H1 (cell line): ENCODE data around the gene SMYD1. TPM values are rescaled to one million over a fixed set of nuclear protein-coding genes. Genes with fewer than 3 reads are reported as not detected.

Experiments
- CTCF ChIA-PET: fragments of 300-600 bp; sonication (Branson Sonifier 250); formaldehyde crosslinking; loops from one replicate; lab custom pipeline; 2021; ENCODE audit not compliant: partially characterized antibody; lab: Charles Lee
- POLR2A ChIA-PET: fragments of 300-600 bp; sonication (Branson Sonifier 250); formaldehyde crosslinking; loops from one replicate; lab custom pipeline; 2021; ENCODE audit warnings: inconsistent platforms; ENCODE audit not compliant: partially characterized antibody; lab: Charles Lee
- DNase-seq, 2 experiments: peaks; one replicate each; pipeline versions ENCODE4 v3.0.0 to v3.0.0-alpha.2; 2010 to 2022; ENCODE audit warnings: low spot score in 2 of 2, low read depth in 1 of 2, mixed read lengths in 1 of 2
- FAIRE-seq: peaks from 2 replicates; lab custom pipeline; 2011; peaks lifted over from hg19 to GRCh38; lab: Jason Lieb, UNC
- H2AFZ ChIP-seq: 2 replicates; pipeline ENCODE4 v1.8.1; 2012; ENCODE audit warnings: low read length, inconsistent platforms
- H2AK5ac ChIP-seq: 2 replicates; pipeline ENCODE4 v1.6.1; 2013; ENCODE audit warnings: low read depth, low read length
- H2BK120ac ChIP-seq: replicated peaks from 2 replicates; pipeline ENCODE3; 2013; ENCODE audit warnings: low read depth, low read length, inconsistent platforms
- H2BK12ac ChIP-seq: 2 replicates; pipeline ENCODE4 v1.6.1; 2013; ENCODE audit warnings: low read depth, low read length
- H2BK15ac ChIP-seq: 2 replicates; pipeline ENCODE4 v1.6.1; 2013; ENCODE audit warnings: low read length
- H2BK20ac ChIP-seq: 2 replicates; pipeline ENCODE4 v1.6.1; 2013; ENCODE audit warnings: low read length
- H2BK5ac ChIP-seq: 2 replicates; pipeline ENCODE4 v1.6.1; 2013; ENCODE audit warnings: low read depth, low read length
- H3K14ac ChIP-seq: 2 replicates; pipeline ENCODE4 v1.6.1; 2013; ENCODE audit warnings: inconsistent platforms; ENCODE audit not compliant: insufficient read length
- H3K18ac ChIP-seq: 2 replicates; pipeline ENCODE4 v1.6.1; 2013; ENCODE audit warnings: low read length; ENCODE audit errors: extremely low read depth
- H3K23ac ChIP-seq: 2 replicates; pipeline ENCODE4 v1.6.1; 2013; ENCODE audit warnings: inconsistent platforms; ENCODE audit not compliant: insufficient read length
- H3K23me2 ChIP-seq: 2 replicates; pipeline ENCODE4 v1.6.1; 2013; ENCODE audit warnings: low read depth, low read length
- H3K27ac ChIP-seq: 2 replicates; pipeline ENCODE4 v1.6.1; 2011; ENCODE audit warnings: low read depth, low read length, inconsistent platforms
- H3K27me3 ChIP-seq, 4 experiments: replicated peaks in 1 of 4; 1 replicate in 1 of 4; 2 replicates in 3 of 4; pipeline versions ENCODE4 v1.6.1 to v1.8.1; 2011 to 2013; ENCODE audit warnings: low read length in 3 of 4, mild to moderate bottlenecking in 3 of 4, inconsistent platforms in 2 of 4, mixed read lengths in 2 of 4, moderate library complexity in 1 of 4; ENCODE audit not compliant: control insufficient read depth in 3 of 4, insufficient read depth in 3 of 4; ENCODE audit errors: extremely low read depth in 1 of 4
- H3K36me3 ChIP-seq, 4 experiments: 2 replicates each; pipeline versions ENCODE4 v1.6.1 to v1.8.1; 2011 to 2013; ENCODE audit warnings: mild to moderate bottlenecking in 4 of 4, low read length in 3 of 4, moderate library complexity in 2 of 4, control low read depth in 1 of 4, inconsistent platforms in 1 of 4; ENCODE audit not compliant: insufficient read depth in 4 of 4, control insufficient read depth in 2 of 4
- H3K4ac ChIP-seq: replicated peaks from 2 replicates; pipeline ENCODE3; 2013; ENCODE audit warnings: low read length, low read depth, mixed read lengths, inconsistent platforms; ENCODE audit not compliant: insufficient read length
- H3K4me1 ChIP-seq, 4 experiments: replicated peaks in 1 of 4; 1 replicate in 1 of 4; 2 replicates in 3 of 4; pipeline versions ENCODE4 v1.6.1 to v1.8.1; 2011 to 2013; ENCODE audit warnings: low read length in 3 of 4, inconsistent platforms in 2 of 4, mixed read lengths in 1 of 4; ENCODE audit not compliant: insufficient read depth in 4 of 4, control insufficient read depth in 3 of 4
- H3K4me2 ChIP-seq, 2 experiments: 2 replicates each; pipeline versions ENCODE4 v1.6.1 to v1.8.1; 2011 to 2013; ENCODE audit warnings: low read depth in 2 of 2, low read length in 2 of 2, control low read depth in 1 of 2, inconsistent platforms in 1 of 2, mild to moderate bottlenecking in 1 of 2; ENCODE audit not compliant: insufficient read depth in 1 of 2
- H3K4me3 ChIP-seq, 4 experiments: fragments of 200-600, 300-600 bp in 1 of 4; sonication (generic), shearing (Covaris generic), sonication (Bioruptor Twin) in 1 of 4; 2 replicates each; pipeline versions ENCODE4 v1.5.1 to v1.8.1; 2011 to 2016; ENCODE audit warnings: low read length in 4 of 4, low read depth in 3 of 4, control low read depth in 2 of 4, inconsistent platforms in 2 of 4, mild to moderate bottlenecking in 2 of 4, mixed read lengths in 1 of 4, moderate library complexity in 1 of 4; ENCODE audit not compliant: insufficient read depth in 2 of 4; ENCODE audit errors: extremely low read depth in 1 of 4
- H3K56ac ChIP-seq: replicated peaks from 2 replicates; pipeline ENCODE3; 2013; ENCODE audit warnings: low read depth, mild to moderate bottlenecking, mixed read lengths, low read length, inconsistent platforms; ENCODE audit not compliant: insufficient read length
- H3K79me1 ChIP-seq: 2 replicates; pipeline ENCODE4 v1.6.1; 2013; ENCODE audit warnings: low read depth, low read length, control low read depth
- H3K79me2 ChIP-seq, 2 experiments: 2 replicates each; pipeline versions ENCODE4 v1.6.1 to v1.8.1; 2012 to 2013; ENCODE audit warnings: low read length in 2 of 2, mild to moderate bottlenecking in 2 of 2, inconsistent platforms in 1 of 2; ENCODE audit not compliant: insufficient read depth in 2 of 2, control insufficient read depth in 1 of 2
- H3K9ac ChIP-seq, 4 experiments: replicated peaks in 1 of 4; 1 replicate in 1 of 4; 2 replicates in 3 of 4; pipeline versions ENCODE4 v1.6.1 to v1.8.1; 2011 to 2013; ENCODE audit warnings: low read depth in 3 of 4, low read length in 3 of 4, control low read depth in 2 of 4, mild to moderate bottlenecking in 2 of 4, moderate library complexity in 2 of 4, inconsistent platforms in 1 of 4; ENCODE audit errors: extremely low read depth in 1 of 4
- H3K9me3 ChIP-seq, 2 experiments: 2 replicates each; pipeline versions ENCODE4 v1.6.1 to v1.8.1; 2012 to 2013; ENCODE audit warnings: mild to moderate bottlenecking in 2 of 2, moderate library complexity in 2 of 2, control low read depth in 1 of 2, inconsistent platforms in 1 of 2, low read depth in 1 of 2, low read length in 1 of 2, mixed read lengths in 1 of 2; ENCODE audit not compliant: insufficient read depth in 2 of 2
- H4K20me1 ChIP-seq, 2 experiments: replicated peaks in 1 of 2; 2 replicates each; pipeline versions ENCODE3 to v1.8.1; 2011 to 2013; ENCODE audit warnings: inconsistent platforms in 2 of 2, low read length in 2 of 2, mild to moderate bottlenecking in 1 of 2; ENCODE audit not compliant: insufficient read depth in 2 of 2, control insufficient read depth in 1 of 2
- H4K5ac ChIP-seq: 2 replicates; pipeline ENCODE4 v1.6.1; 2013; ENCODE audit warnings: low read length, low read depth, mixed read lengths, inconsistent platforms; ENCODE audit not compliant: insufficient read length
- H4K8ac ChIP-seq: 2 replicates; pipeline ENCODE4 v1.8.0; 2013; ENCODE audit warnings: mild to moderate bottlenecking, moderate library complexity, low read length, inconsistent platforms; ENCODE audit not compliant: insufficient read depth; ENCODE audit errors: extremely low read depth
- H4K91ac ChIP-seq: replicated peaks from 2 replicates; pipeline ENCODE3; 2013; ENCODE audit warnings: low read length, mixed read lengths, inconsistent platforms; ENCODE audit not compliant: insufficient read length
- CEBPB ChIP-seq: IDR thresholded peaks from 2 replicates; pipeline ENCODE4 v1.6.1; 2012; ENCODE audit warnings: low read depth, low read length
- CHD1 ChIP-seq: IDR thresholded peaks from 2 replicates; pipeline ENCODE4 v1.6.1; 2012; ENCODE audit warnings: low read depth, low read length, improper control_type of control experiment
- CTCF ChIP-seq, 3 experiments: IDR thresholded peaks; 1 replicate in 2 of 3; 2 replicates in 1 of 3; pipeline versions ENCODE4 v1.5.1 to v1.6.1; 2011; ENCODE audit warnings: low read length in 3 of 3, mild to moderate bottlenecking in 3 of 3, inconsistent platforms in 2 of 3, low read depth in 1 of 3, moderate library complexity in 1 of 3; ENCODE audit not compliant: insufficient read depth in 1 of 3; ENCODE audit errors: control extremely low read depth in 1 of 3
- FOSL1 ChIP-seq: IDR thresholded peaks from 2 replicates; pipeline ENCODE4 v1.6.1; 2011; ENCODE audit warnings: mild to moderate bottlenecking, low read depth, low read length, moderate library complexity; ENCODE audit not compliant: insufficient read depth
- GTF2F1 ChIP-seq: IDR thresholded peaks from 2 replicates; pipeline ENCODE4 v1.6.1; 2012; ENCODE audit warnings: low read depth, low read length, improper control_type of control experiment, borderline replicate concordance
- MAFK ChIP-seq: IDR thresholded peaks from 2 replicates; pipeline ENCODE4 v1.6.1; 2012; ENCODE audit warnings: low read depth, mild to moderate bottlenecking, improper control_type of control experiment, low read length
- PHF8 ChIP-seq: fragments of 200-600 bp; sonication (generic); conservative IDR thresholded peaks from 2 replicates; pipeline ENCODE4 v1.7.1; 2012; ENCODE audit warnings: low read depth, mild to moderate bottlenecking, inconsistent platforms, low read length, moderate library complexity
- POLR2A ChIP-seq, 2 experiments: IDR thresholded peaks; 1 replicate in 1 of 2; 2 replicates in 1 of 2; pipeline ENCODE4 v1.6.1; 2011; ENCODE audit warnings: low read depth in 2 of 2, low read length in 2 of 2, mild to moderate bottlenecking in 2 of 2; ENCODE audit errors: control extremely low read depth in 1 of 2
- POU5F1 ChIP-seq: IDR thresholded peaks from 2 replicates; pipeline ENCODE4 v1.6.1; 2011; ENCODE audit warnings: low read depth, mild to moderate bottlenecking, low read length, moderate library complexity
- RAD21 ChIP-seq, 2 experiments: IDR thresholded peaks in 1 of 2; conservative IDR thresholded peaks in 1 of 2; 2 replicates each; pipeline ENCODE4 v1.6.1; 2011; ENCODE audit warnings: low read depth in 2 of 2, low read length in 2 of 2, improper control_type of control experiment in 1 of 2, inconsistent platforms in 1 of 2, mild to moderate bottlenecking in 1 of 2, moderate library complexity in 1 of 2
- SP4 ChIP-seq: IDR thresholded peaks from 2 replicates; pipeline ENCODE4 v1.6.1; 2012; ENCODE audit warnings: low read length, inconsistent platforms
- TCF12 ChIP-seq: IDR thresholded peaks from 2 replicates; pipeline ENCODE4 v1.6.1; 2011; ENCODE audit warnings: low read depth, mild to moderate bottlenecking, low read length
- TEAD4 ChIP-seq: IDR thresholded peaks from 2 replicates; pipeline ENCODE4 v1.6.1; 2012; ENCODE audit warnings: low read depth, low read length, inconsistent platforms, mixed read lengths
- polyA plus RNA-seq, 7 experiments: library from polyadenylated mRNA; depleted of rRNA in 3 of 7; stranded (reverse) in 5 of 7; unstranded in 2 of 7; fragments of >200 nt in 5 of 7; fragments of 200-250 nt in 2 of 7; gene quantifications; 1 replicate in 5 of 7; 2 replicates in 1 of 7; 4 replicates in 1 of 7; pipeline versions ENCODE4 v1.2.1 to v1.2.3, GENCODE V29; 2011 to 2013; ENCODE audit warnings: missing spikeins in 2 of 7, mixed read lengths in 2 of 7
- total RNA-seq: library from RNA; stranded (reverse); fragmentation: NEBNext Ultra II Directional; extraction: Animal tissue kit (Norgen Biotek cat#: 25700); gene quantifications from 2 replicates; pipeline ENCODE4 v1.2.1, GENCODE V29; 2021

Gene SMYD1
- total and polyA plus RNA-seq, 2 of the 8 experiments (the other 6 are each of a cell fraction or from before 2014, with no cell fraction given), result 0.06 TPM; not detected in 1

GRCh38 chr2:88036606-88037005, 31.0 kb upstream of the SMYD1 start:
- CTCF ChIA-PET, result interaction anchor here (0.6 to 1.2 kb wide), 2 partner anchors 9 to 24 kb away, joined by 3 to 4 read pairs; no protein-coding TSS in a partner anchor
- H2BK5ac ChIP-seq, result no peak overlapping the region
- POLR2A ChIA-PET, result interaction anchor here (2.0 to 2.2 kb wide), 2 partner anchors 11 to 12 kb away, joined by 5 to 8 read pairs; no protein-coding TSS in a partner anchor
- TF ChIP-seq TCF12, result no peak
- TF ChIP-seq CHD1, result no peak
- no peak for TF ChIP-seq RAD21 (IDR thresholded peaks at IDR 0.05 in 1 of 2, conservative IDR thresholded peaks at IDR 0.05 in 1 of 2; ENCODE audit: low read depth in 2 of 2, low read length in 2 of 2)
- no peak for TF ChIP-seq PHF8
- TF ChIP-seq POLR2A (IDR thresholded peaks at IDR 0.05; ENCODE audit: control extremely low read depth in 1 of 2, low read depth in 2 of 2, low read length in 2 of 2), result no peak
- TF ChIP-seq FOSL1, result no peak
- no peak for TF ChIP-seq CEBPB
- no peak for TF ChIP-seq POU5F1
- TF ChIP-seq CTCF (IDR thresholded peaks at IDR 0.05; ENCODE audit: control extremely low read depth in 1 of 3, insufficient read depth in 1 of 3, low read depth in 1 of 3, low read length in 3 of 3), result no peak
- no peak for TF ChIP-seq SP4
- no peak for TF ChIP-seq TEAD4
- no peak for TF ChIP-seq GTF2F1
- TF ChIP-seq MAFK, result no peak

More at GRCh38 chr2:88036606-88037005, 31.0 kb upstream of the SMYD1 start:
- H3K79me2 ChIP-seq, result no peaks in the 10 kb centered on the region
- no peak overlapping the region for H2BK15ac ChIP-seq
- H2BK120ac ChIP-seq, result no peak overlapping the region
- no peaks in the 10 kb centered on the region for H3K27me3 ChIP-seq
- no peak overlapping the region for H3K23ac ChIP-seq
- no peak overlapping the region for H2AFZ ChIP-seq
- H3K79me1 ChIP-seq, result no peaks in the 10 kb centered on the region
- no peaks in the 10 kb centered on the region for H3K4me1 ChIP-seq
- no peak overlapping the region for H3K4me3 ChIP-seq
- no peak overlapping the region for H3K9ac ChIP-seq
- DNase-seq, result no peak
- no peak overlapping the region for H4K91ac ChIP-seq
- H3K9me3 ChIP-seq, result no peaks in the 10 kb centered on the region
- peaks cover 0 to 13% (median 3%) of the 10 kb centered on the region in 4 experiments; a peak in 4 of 8 replicates for H3K36me3 ChIP-seq
- no peak overlapping the region for H2BK12ac ChIP-seq
- no peak overlapping the region for H3K27ac ChIP-seq
- H4K5ac ChIP-seq, result no peak overlapping the region
- no peaks in the 10 kb centered on the region for H3K23me2 ChIP-seq
- H3K56ac ChIP-seq, result no peak overlapping the region
- H4K20me1 ChIP-seq, result no peaks in the 10 kb centered on the region
- H3K14ac ChIP-seq, result no peak overlapping the region
- H2AK5ac ChIP-seq, result no peak overlapping the region
- no peak overlapping the region for H3K4me2 ChIP-seq
- no peak overlapping the region for H3K4ac ChIP-seq
- no peak overlapping the region for H4K8ac ChIP-seq
- no peak for FAIRE-seq
- H2BK20ac ChIP-seq, result no peak overlapping the region
- H3K18ac ChIP-seq, result no peak overlapping the region
